MM.1S (cell line): ENCODE measurements around the gene ZBTB45.

Experiments used
- DNase-seq: peaks from one replicate; pipeline ENCODE4 v3.0.0-alpha.2; 2015
- H2AFZ ChIP-seq: fragments of 300-600 bp; sonication (generic); 2 replicates; pipeline ENCODE4 v1.6.0; 2016; ENCODE audit warnings: antibody characterized with exemption, low read length
- H3F3A ChIP-seq: fragments of 300-600 bp; sonication (generic); 2 replicates; pipeline ENCODE4 v1.6.1; 2016; ENCODE audit warnings: mild to moderate bottlenecking, antibody characterized with exemption, low read length, moderate library complexity, mixed read lengths; ENCODE audit not compliant: insufficient read depth
- H3K27ac ChIP-seq: fragments of 300-600 bp; sonication (generic); 2 replicates; pipeline ENCODE4 v1.5.1; 2016; ENCODE audit warnings: mild to moderate bottlenecking, low read length
- H3K27me3 ChIP-seq: fragments of 300-600 bp; sonication (generic); replicated peaks from 2 replicates; pipeline ENCODE4 v1.6.0; 2016; ENCODE audit warnings: low read length; ENCODE audit not compliant: insufficient read depth
- H3K36me3 ChIP-seq: fragments of 300-600 bp; sonication (generic); replicated peaks from 2 replicates; pipeline ENCODE4 v1.6.1; 2016; ENCODE audit warnings: mild to moderate bottlenecking, low read length, mixed read lengths; ENCODE audit not compliant: insufficient read depth
- H3K4me1 ChIP-seq: fragments of 300-600 bp; sonication (generic); 2 replicates; pipeline ENCODE4 v1.6.1; 2016; ENCODE audit warnings: low read length, mixed read lengths
- H3K4me2 ChIP-seq: fragments of 300-600 bp; sonication (generic); 2 replicates; pipeline ENCODE4 v1.6.0; 2016; ENCODE audit warnings: low read depth, low read length
- H3K4me3 ChIP-seq: fragments of 300-600 bp; sonication (generic); 2 replicates; pipeline ENCODE4 v1.5.1; 2016; ENCODE audit warnings: low read length, mixed read lengths
- H3K79me2 ChIP-seq: fragments of 300-600 bp; sonication (generic); 2 replicates; pipeline ENCODE4 v1.6.1; 2016; ENCODE audit warnings: mixed run types, low read length, mixed read lengths
- H3K9ac ChIP-seq: fragments of 300-600 bp; sonication (generic); 2 replicates; pipeline ENCODE4 v1.6.1; 2016; ENCODE audit warnings: low read length, mixed read lengths
- H3K9me2 ChIP-seq: fragments of 300-600 bp; sonication (generic); replicated peaks from 2 replicates; pipeline ENCODE4 v1.6.1; 2016; ENCODE audit warnings: mild to moderate bottlenecking, low read length, mixed read lengths; ENCODE audit not compliant: insufficient read depth
- H3K9me3 ChIP-seq: fragments of 300-600 bp; sonication (generic); replicated peaks from 2 replicates; pipeline ENCODE4 v1.6.1; 2016; ENCODE audit warnings: mild to moderate bottlenecking, low read length, mixed read lengths; ENCODE audit not compliant: insufficient read depth
- H4K20me1 ChIP-seq: fragments of 300-600 bp; sonication (generic); 2 replicates; pipeline ENCODE4 v1.6.1; 2016; ENCODE audit warnings: mild to moderate bottlenecking, low read length, moderate library complexity, mixed read lengths; ENCODE audit not compliant: insufficient read depth
- EZH2 ChIP-seq: fragments of 300-600 bp; sonication (generic); optimal IDR thresholded peaks from 2 replicates; pipeline ENCODE3; 2017; ENCODE audit warnings: low read depth, mild to moderate bottlenecking, antibody characterized with exemption, low read length, mixed read lengths
- EZH2phosphoT487 ChIP-seq: fragments of 300-600 bp; sonication (generic); IDR thresholded peaks from 2 replicates; pipeline ENCODE4 v1.6.1; 2018; ENCODE audit warnings: antibody characterized with exemption, low read length
- TF ChIP-seq, protein P1 (sequence below): fragments of 300-600 bp; sonication (generic); IDR thresholded peaks from 2 replicates; pipeline ENCODE4 v1.5.1; 2016; ENCODE audit warnings: antibody characterized with exemption, low read length, mixed read lengths

Gene ZBTB45

DNA sequence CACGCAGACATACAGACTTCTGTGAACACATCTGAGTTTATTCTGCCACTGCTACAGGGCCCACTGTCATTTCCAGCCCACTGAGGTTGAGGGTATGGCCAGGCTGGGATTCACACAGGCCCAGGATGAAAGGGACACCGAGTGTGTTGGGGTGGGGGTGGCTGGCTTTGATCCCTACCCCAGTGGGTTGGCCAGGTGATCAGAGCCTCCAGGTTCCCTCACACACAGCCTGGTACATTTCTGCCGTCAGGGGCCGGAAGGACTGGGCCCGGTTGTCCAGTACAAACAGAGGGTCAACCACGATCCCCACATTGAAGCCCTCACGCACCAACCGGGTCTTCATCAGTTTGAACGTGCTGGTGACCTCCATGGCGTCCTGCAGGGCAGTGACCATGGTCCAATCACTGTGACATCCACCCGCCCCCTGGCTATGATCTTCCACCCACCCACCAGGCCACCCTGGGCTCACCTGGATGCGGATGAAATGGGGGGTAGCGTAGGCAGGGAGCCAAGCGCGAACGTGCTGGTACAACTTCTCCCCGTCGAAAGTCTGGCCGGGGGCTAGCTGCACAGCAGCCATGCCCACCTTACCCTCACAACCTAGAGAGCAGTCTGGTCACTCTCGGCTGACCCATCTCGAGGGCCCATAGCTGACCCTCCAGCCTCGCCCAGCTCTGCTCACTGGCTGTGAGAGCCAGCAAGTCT is 21.1 kb downstream of the ZBTB45 start:
- H3K9me3 ChIP-seq, result no peaks in the 10 kb centered on the region; the same call in 1 of the 2 replicates
- H3K4me2 ChIP-seq, result peak overlapping the region; percentile 55; the same call in 1 of the 2 replicates
- no peaks in the 10 kb centered on the region for H3F3A ChIP-seq
- no peak overlapping the region; the same call in 1 of the 2 replicates for H3K4me3 ChIP-seq
- no peak overlapping the region for H3K27ac ChIP-seq
- no peak for DNase-seq
- H2AFZ ChIP-seq, result 0 out of 2 replicates have a peak overlapping the region, but pooled peaks have one; percentile 35
- no peaks in the 10 kb centered on the region for H4K20me1 ChIP-seq
- H3K4me1 ChIP-seq, result no peaks in the 10 kb centered on the region
- no peak for TF ChIP-seq EZH2phosphoT487
- no peak for TF ChIP-seq EZH2
- TF ChIP-seq, protein P1, sequence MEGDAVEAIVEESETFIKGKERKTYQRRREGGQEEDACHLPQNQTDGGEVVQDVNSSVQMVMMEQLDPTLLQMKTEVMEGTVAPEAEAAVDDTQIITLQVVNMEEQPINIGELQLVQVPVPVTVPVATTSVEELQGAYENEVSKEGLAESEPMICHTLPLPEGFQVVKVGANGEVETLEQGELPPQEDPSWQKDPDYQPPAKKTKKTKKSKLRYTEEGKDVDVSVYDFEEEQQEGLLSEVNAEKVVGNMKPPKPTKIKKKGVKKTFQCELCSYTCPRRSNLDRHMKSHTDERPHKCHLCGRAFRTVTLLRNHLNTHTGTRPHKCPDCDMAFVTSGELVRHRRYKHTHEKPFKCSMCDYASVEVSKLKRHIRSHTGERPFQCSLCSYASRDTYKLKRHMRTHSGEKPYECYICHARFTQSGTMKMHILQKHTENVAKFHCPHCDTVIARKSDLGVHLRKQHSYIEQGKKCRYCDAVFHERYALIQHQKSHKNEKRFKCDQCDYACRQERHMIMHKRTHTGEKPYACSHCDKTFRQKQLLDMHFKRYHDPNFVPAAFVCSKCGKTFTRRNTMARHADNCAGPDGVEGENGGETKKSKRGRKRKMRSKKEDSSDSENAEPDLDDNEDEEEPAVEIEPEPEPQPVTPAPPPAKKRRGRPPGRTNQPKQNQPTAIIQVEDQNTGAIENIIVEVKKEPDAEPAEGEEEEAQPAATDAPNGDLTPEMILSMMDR, result no peak
- H3K9ac ChIP-seq, result no peak overlapping the region
- H3K9me2 ChIP-seq, result no peaks in the 10 kb centered on the region
- H3K36me3 ChIP-seq, result no peaks in the 10 kb centered on the region
- H3K27me3 ChIP-seq, result no peaks in the 10 kb centered on the region; the same call in 1 of the 2 replicates
- H3K79me2 ChIP-seq, result no peaks in the 10 kb centered on the region

DNA sequence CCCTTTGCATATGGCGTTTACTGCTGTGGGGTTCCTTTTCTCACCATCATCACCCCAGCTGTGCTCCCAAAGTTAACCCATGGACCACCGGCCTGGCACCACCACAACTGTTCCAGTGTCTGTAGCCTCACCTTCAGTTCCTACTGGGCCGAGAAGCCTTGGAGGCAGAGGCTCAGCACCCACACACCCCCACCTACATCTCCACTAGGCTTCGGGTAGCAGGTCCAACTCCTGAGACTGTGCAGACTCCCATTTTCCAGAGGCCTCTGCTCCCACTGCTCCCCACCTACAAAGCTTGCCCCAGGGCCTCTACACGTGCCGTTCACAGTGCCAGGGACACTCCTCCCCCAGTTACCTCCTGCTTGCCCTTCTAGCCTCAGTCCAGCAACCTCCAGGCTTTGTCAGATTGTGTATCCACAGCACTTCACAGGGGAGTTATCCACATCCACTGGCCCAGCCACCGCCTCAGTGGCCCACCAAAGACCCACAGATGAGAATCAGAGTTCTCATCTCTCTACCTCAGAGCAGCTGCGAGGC is 21.9 kb downstream of the ZBTB45 start:
- Histone ChIP-seq H3K9me3 (no peaks in the 10 kb centered on the region; the same call in 1 of the 2 replicates), H3K27me3 (no peaks in the 10 kb centered on the region; the same call in 1 of the 2 replicates), H2AFZ (no peak overlapping the region), H3K9me2 (no peaks in the 10 kb centered on the region), H4K20me1 (no peaks in the 10 kb centered on the region), H3K36me3 (no peaks in the 10 kb centered on the region), H3K4me1 (no peaks in the 10 kb centered on the region), H3K4me2 (no peak overlapping the region), H3K27ac (no peak overlapping the region), H3K9ac (no peak overlapping the region), H3K79me2 (no peaks in the 10 kb centered on the region), H3F3A (no peaks in the 10 kb centered on the region), H3K4me3 (no peak overlapping the region)
- no peak for TF ChIP-seq EZH2phosphoT487
- TF ChIP-seq, protein P1, result no peak
- TF ChIP-seq EZH2, result no peak
- DNase-seq, result no peak

DNA sequence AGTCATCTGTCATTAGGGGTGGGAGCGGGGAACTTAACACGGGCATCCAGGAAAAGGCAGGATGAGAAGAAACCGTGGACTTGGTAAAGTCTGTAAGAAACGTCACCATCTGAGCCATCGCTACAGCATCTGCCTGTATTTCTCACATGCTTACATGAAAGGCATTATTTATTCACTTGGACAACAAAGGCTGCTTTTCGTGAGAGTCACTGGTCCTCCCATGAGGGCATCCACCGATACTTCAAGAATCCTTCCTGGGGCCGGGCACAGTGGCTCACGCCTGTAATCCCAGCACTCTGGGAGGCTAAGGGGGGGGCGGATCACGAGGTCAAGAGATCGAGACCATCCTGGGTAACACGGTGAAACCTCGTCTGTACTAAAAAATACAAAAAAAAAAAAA is 27.3 kb downstream of the ZBTB45 start:
- Histone ChIP-seq H2AFZ (no peak overlapping the region), H3K4me1 (no peaks in the 10 kb centered on the region), H4K20me1 (no peaks in the 10 kb centered on the region), H3K27ac (no peak overlapping the region), H3K36me3 (no peaks in the 10 kb centered on the region), H3K27me3 (peaks cover 13% of the 10 kb centered on the region), H3K9me3 (no peaks in the 10 kb centered on the region; the same call in 1 of the 2 replicates), H3K9me2 (no peaks in the 10 kb centered on the region), H3K4me3 (no peak overlapping the region), H3F3A (no peaks in the 10 kb centered on the region), H3K79me2 (no peaks in the 10 kb centered on the region), H3K4me2 (no peak overlapping the region), H3K9ac (no peak overlapping the region)
- DNase-seq, result peak; percentile 3
- TF ChIP-seq, protein P1, result no peak
- TF ChIP-seq EZH2, result no peak
- TF ChIP-seq EZH2phosphoT487, result no peak
